Measurements from ENCODE around the gene PTGIS.
A peak's percentile ranks its signal among the peaks of the same experiment; 100 is the strongest.

PTGIS gene

DNA sequence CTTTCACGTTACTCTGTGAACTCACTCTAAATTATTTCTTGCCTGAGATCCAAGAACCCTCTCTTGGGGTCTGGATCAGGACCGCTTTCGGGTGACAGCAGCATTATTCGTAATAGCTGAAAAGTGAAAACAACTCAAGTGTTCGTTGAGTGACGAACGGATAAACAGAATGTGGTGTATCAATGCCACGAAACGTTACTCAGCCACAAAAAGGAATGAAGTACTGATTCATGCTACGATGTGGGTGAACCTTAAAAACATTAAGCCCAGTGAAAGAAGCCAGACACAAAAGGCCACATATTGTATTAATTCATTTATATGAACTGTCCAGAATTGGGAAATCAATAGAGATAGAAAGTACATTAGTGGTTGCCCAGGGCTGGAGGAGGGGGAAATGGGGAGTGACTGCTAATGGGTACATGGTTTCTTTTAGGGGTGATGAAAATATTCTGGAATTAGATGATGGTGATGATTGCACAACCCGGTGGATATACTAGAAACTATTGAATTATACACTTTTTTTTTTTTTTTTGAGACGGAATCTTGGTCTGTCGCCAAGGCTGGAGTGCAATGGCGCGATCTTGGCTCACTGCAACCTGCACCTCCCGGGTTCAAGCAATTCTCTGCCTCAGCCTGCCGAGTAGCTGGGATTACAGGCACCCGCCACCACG lies 8.4 kb downstream of the PTGIS start:
- TF ChIP-seq, protein P1, sequence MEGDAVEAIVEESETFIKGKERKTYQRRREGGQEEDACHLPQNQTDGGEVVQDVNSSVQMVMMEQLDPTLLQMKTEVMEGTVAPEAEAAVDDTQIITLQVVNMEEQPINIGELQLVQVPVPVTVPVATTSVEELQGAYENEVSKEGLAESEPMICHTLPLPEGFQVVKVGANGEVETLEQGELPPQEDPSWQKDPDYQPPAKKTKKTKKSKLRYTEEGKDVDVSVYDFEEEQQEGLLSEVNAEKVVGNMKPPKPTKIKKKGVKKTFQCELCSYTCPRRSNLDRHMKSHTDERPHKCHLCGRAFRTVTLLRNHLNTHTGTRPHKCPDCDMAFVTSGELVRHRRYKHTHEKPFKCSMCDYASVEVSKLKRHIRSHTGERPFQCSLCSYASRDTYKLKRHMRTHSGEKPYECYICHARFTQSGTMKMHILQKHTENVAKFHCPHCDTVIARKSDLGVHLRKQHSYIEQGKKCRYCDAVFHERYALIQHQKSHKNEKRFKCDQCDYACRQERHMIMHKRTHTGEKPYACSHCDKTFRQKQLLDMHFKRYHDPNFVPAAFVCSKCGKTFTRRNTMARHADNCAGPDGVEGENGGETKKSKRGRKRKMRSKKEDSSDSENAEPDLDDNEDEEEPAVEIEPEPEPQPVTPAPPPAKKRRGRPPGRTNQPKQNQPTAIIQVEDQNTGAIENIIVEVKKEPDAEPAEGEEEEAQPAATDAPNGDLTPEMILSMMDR (conservative IDR thresholded peaks at IDR 0.05; ENCODE audit: low read length), result no peak
- DNase-seq (ENCODE audit: low read depth), result peak; percentile 99
- peak overlapping the region; percentile 34 for H3K4me3 ChIP-seq (ENCODE audit: low read length)

DNA sequence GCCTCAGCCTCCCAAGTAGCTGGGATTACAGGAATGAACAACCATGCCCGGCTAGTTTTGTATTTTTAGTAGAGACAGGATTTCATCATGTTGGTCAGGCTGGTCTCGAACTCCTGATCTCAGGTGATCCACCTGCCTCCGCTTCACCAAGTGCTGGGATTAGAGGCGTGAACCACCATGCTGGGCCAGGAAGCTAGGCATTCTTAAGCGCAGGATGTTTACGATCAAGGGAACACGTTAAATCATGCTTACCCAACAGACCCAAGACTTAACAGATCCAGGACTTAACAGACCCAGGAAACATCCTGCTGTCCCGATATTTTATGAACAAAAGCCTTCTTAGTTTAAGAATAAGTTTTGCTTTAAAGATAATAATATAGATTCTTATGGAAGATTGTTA lies 9.1 kb downstream of the PTGIS start:
- no peak for DNase-seq (ENCODE audit: low read depth)
- TF ChIP-seq, protein P1 (conservative IDR thresholded peaks at IDR 0.05; ENCODE audit: low read length), result no peak

DNA sequence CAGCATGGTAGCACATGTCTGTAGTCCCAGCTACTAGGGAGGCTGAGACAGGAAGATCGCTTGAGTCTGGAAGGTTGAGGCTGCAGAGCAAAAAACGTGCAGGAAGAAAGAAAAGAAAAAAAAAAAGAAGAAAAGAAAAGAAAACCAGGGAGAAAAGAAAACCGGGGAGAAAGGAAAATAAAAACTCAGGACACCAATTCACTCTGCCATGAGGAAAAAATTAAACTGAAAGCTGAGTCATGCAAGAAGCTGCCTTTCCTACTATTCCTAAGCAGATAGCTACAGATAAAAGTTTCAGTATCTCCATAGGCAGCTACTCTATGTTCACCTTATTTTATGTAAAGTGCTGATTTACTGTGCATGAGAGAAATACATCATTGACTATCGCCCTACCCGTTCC lies 10.5 kb downstream of the PTGIS start:
- DNase-seq (ENCODE audit: low read depth), result peak; percentile 51
- TF ChIP-seq, protein P1 (conservative IDR thresholded peaks at IDR 0.05; ENCODE audit: low read length), result no peak
- peak overlapping the region; percentile 31 for H3K4me3 ChIP-seq (ENCODE audit: low read length)

More for the DNA sequence above, 9.1 kb downstream of the PTGIS start:
- peak overlapping the region; percentile 34 for H3K4me3 ChIP-seq (ENCODE audit: low read length)

DNA sequence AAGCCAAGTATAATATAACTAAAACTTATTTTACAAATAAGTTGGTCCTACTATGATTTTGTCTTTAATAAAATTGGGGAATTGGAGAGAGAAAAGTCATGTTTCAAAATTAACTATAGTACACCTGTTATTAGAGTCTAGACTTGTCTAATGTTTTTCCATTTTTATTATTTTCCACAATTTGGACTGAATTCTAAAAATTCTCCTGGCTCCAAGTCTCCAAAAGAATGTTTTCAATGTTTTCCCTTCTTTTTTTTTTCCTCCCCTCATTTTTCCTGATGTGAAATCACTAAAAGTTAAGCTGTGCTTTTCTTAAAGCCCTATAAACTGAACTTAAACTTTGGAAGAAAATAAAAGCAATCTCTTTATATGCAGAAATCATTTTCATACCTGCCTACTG lies 11.3 kb downstream of the PTGIS start:
- no peak for DNase-seq (ENCODE audit: low read depth)
- H3K4me3 ChIP-seq (ENCODE audit: low read length), result no peak overlapping the region
- TF ChIP-seq, protein P1 (conservative IDR thresholded peaks at IDR 0.05; ENCODE audit: low read length), result no peak

DNA sequence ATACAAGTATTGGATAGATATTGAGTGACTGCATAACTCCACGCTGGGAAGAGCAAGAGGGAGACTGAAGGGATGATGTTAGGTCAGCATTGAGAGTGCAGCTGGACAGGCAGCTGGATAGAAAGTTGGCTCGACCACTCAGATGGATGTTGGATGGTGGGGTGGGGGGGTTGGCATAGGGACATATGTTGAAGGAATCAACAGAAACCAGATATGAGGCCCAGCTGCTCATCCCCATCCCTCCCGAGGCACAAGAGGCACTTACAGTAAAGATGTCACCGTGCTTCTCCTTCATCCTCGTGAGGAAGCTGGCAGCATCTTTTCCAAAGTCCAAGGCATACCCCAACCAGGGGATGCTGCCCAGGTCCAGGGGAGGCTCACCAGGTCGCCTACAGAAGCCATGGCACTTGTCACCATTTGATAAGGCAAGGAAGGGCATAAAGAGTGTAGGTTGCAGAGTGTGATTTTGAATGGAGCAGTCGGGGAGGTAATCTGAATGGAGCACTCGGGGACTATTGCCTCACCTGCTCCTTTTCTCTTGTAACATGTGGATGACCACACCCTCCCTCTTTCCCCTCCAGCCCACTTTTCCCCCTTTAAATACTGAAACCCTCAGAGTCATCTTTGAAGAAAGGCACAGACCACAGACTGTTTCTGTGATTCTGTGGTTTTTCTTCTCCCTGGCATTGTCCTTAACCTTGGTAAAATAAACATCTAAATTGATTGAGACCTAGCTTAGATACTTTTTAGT lies 18.0 kb downstream of the PTGIS start:
- DNase-seq (ENCODE audit: low read depth), result no peak
- TF ChIP-seq, protein P1 (conservative IDR thresholded peaks at IDR 0.05; ENCODE audit: low read length), result no peak
- no peak overlapping the region for H3K4me3 ChIP-seq (ENCODE audit: low read length)

DNA sequence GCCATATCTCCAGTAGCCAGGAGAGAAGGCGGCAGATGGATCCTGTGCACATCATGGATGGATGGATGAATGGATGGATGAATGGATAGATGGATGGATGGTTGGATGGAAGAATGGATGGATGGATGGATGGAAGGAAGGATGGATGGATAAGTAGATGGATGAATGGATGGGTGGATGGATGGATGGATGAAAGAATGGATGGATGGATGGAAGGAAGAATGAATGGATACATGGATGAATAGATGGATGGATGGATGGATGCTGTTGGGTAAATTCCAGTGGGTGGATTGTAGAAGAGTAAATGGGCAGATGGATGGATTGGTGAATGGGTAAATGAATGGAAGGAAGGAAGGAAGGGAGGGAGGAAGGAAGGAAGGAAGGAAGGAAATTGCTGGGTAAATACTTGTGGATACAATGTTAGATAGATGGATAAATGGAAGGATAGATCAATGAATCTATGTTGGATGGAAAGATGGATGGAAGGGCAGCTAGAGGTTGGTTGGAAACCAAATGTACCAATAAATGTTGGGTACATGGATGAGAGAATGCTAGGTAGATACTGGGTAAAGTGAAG lies 19.5 kb downstream of the PTGIS start:
- no peak for DNase-seq (ENCODE audit: low read depth)
- H3K4me3 ChIP-seq (ENCODE audit: low read length), result no peak overlapping the region
- TF ChIP-seq, protein P1 (conservative IDR thresholded peaks at IDR 0.05; ENCODE audit: low read length), result no peak
